Superior temporal gyrus (tissue), 1 donor: ENCODE data around the gene AQP12B.
"Not testable (repeated sequence)": the region's sequence is repeated elsewhere in the genome, so short reads cannot be mapped to it uniquely, and the experiment has no call there.

Experiments
- DNase-seq: peaks from one replicate; pipeline ENCODE4 v3.0.0-alpha.2; 2016; ENCODE audit errors: extremely low spot score

AQP12B gene, protein sequence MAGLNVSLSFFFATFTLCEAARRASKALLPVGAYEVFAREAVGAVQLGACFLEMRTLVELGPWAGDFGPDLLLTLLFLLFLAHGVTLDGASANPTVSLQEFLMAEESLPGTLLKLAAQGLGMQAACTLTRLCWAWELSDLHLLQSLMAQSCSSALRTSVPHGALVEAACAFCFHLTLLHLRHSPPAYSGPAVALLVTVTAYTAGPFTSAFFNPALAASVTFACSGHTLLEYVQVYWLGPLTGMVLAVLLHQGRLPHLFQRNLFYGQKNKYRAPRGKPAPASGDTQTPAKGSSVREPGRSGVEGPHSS

DNA sequence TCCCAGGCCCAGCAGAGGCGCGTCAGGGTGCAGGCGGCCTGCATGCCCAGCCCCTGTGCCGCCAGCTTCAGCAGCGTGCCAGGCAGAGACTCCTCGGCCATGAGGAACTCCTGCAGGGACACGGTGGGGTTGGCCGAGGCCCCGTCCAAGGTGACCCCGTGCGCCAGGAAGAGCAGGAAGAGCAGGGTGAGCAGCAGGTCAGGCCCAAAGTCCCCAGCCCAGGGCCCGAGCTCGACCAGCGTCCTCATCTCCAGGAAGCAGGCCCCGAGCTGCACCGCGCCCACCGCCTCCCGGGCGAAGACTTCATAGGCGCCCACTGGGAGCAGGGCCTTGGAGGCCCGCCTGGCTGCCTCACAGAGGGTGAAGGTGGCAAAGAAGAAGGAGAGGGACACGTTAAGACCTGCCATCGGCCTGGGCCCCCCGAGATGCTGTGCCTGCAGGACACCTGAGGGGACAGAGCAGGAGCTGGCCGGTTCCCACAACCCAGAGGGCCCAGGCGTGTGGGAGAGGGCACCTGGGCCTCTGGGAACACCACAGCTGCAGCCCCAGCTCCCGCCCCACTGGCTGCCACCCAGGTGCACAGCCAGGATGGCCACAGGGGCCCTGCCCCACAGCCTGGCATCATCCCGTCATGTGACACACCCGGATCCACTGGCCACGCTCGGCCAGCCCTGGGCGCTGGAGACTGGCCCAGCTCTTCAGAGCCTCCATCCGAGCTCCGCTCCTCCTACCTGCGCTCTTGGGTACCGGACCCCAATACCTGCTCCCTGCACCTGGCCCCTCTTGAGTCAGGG is at the start of gene AQP12B:
AQP12B (minus strand) TSS at position 455 of the 794 bp plus-strand sequence; CDS start at position 407, 48 bp downstream.
- not testable (repeated sequence) for DNase-seq

DNA sequence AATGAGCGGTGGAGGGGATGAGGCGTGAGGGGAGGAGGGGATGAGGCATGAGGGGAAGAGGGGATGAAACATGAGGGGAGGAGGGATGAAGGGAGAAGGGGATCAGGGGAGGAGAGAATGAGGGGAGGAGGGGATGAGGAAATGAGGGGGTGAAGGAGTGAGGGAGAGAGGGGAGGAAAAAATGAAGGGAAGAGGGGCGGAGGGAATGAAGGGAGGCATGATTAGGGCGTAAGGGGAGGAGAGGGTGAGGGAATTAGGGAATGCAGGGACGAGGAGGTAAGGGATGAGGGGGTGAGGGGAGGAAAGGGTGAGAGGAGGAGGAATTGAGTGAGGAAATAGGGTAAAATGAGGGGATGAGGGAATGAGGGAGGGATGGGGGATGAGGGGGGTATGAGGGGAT is 49.5 kb upstream of the AQP12B start:
- no peak for DNase-seq

DNA sequence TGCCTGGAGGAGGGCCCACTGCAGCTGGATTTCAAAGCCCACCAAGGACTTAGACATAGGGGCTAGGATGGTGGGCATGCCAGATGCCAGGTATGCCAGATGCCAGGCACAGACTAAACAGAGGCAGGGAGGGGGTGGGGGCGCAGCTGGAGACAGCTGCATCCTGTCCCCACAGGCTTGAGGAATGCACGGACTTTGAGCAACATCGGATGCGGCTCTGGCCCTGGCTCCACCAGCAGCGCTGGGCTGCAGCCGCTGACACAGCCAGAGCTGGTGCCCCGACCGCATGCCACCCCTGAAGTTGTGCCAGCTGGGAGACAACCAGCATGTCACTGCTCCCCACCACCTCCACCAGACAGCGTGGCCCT is 48.5 kb upstream of the AQP12B start:
- no peak for DNase-seq

DNA sequence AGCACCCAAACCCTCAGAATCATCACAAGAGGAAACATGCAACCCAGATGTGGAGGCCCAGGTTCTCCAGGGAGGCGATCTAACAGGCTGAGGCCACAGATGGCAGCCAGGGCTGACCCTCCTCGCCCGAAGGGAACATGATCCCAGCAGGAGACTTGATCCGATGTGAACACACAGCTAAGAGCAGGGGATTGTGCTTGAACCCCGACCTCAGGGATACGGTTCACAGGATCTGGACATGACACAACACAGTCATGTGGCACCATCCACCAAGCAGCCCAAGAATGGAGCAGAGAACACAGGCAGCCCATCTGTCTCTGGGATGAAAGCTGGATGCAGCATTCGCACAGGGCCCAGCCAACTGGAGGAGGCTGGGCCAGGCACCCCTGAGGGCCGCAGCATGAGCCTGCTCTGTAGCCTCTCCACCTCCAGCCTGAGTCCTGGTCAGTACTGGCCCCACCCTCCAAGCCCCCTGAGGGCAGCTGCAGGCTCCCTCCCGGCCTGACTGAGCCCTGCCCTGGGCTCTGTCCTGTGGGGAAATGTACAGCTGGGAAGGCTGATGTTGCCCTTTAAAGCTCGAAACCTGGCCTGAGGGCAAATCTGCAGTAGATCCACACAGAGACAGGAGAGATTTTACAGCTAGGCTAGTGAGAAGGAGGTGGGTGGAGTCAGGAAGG is 48.0 kb upstream of the AQP12B start:
- no peak for DNase-seq

DNA sequence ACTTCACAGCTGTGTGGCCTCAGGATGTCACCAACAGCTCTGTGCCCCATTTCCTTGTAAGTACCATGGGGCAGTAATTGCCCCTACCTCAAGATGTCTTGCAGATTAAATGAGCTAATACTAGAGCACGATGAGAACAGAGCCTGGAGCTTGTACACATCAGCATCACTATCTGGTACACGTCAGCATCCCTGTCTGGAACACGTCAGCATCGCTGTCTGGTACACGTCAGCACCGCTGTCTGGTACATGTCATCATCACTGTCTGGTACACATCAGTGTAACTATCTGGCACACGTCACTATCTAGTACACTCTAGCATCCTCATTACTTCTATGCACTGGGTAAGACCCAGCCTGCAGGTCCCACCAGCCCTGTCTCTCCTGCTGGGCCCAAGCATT is 46.1 kb upstream of the AQP12B start:
- no peak for DNase-seq

DNA sequence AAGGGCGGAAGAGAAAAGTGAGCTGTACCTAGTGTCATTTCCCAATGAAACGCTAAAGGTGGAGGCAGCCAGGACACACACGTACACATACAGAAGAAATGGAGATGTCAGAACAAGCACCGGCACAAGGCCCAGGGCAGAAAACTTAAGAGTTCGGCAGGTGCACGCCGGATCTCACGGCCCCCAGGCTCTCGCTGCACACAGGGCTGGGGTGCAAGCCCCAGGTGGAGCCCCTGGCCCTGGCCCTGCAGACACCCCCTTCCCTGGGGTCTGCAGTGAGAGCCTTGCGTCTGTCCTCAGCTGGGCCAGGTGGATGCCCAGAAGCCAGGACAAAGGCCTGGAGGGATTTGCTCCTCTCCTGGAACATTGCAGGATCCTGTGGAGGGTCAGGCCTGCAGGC is 45.7 kb upstream of the AQP12B start:
- DNase-seq, result no peak

DNA sequence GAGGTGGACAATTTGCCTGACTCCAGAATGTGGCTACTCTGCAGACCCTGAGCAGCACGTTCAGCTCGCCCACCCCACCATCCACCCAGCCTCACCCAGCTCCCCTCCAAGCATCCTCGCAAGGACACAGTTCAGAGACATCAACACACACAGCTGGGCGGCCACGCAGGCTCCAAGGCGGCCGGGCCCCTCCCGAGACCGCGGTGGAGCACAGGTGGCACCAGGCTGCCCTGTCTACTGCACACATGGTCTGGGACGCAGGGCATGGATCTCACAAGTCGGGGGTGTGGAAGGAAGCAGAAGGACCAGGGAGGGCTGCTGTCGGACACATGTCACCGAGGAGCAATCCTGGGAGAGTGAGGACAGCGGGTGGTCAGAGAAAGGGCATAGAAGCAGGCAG is 45.2 kb upstream of the AQP12B start:
- DNase-seq, result no peak

DNA sequence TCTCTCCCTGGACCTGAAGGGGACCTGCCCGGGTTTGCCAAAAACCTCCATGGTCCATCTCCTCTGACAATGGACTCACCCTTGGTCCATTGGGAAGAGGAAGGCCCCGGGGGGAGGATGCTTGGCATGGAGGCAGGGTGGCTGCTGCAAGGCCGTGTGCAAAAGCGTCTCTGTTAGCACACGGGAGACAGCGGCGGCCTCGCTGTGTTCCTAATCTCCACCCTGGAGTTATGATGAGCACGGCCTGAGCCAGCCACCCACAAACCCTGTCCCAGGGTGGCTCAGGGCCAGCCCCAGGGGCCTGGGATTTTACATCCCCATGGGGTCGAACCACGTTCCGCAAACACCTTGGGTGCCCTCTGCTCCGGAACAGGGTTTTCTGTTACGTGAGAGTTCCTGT is 44.8 kb upstream of the AQP12B start:
- no peak for DNase-seq

DNA sequence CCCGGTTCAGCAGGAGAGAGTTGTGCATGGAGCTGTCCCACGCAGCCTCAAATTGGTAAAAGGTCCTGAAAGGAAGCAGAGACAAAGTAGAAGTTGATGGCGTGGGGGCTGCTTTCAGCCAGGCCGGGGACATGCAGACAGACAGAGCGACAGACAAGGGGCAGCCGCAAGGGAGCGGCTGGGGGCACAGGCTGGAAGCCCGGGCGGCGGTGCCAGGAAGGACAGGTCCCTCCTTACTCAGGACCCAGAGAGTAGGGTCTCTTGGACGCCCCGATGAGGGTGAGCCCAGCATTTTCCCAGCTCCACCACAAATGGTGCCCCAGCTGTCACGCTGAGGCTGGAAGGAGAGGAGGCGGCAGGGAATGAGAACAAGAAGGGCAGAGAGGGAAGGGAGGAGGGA is 44.2 kb upstream of the AQP12B start:
- DNase-seq, result no peak

DNA sequence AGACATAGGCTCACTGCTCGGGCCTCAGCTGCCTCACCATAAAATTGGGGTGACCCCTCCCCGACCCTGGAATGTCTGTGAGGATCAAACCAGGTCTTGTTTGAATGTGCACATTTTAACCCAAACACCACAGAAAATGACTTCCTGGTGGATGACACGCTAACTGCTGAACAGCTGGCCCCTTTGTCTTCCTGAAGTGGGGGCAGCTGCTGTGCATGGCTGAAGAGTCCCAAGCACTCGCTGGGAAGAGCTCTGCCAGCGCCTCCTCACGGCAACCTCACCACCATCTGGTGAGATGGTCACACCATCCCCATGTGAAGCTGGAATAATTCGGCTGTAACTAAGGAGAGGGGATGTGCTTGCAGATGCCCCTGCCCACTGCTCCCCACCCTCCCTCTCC is 43.0 kb upstream of the AQP12B start:
- no peak for DNase-seq

DNA sequence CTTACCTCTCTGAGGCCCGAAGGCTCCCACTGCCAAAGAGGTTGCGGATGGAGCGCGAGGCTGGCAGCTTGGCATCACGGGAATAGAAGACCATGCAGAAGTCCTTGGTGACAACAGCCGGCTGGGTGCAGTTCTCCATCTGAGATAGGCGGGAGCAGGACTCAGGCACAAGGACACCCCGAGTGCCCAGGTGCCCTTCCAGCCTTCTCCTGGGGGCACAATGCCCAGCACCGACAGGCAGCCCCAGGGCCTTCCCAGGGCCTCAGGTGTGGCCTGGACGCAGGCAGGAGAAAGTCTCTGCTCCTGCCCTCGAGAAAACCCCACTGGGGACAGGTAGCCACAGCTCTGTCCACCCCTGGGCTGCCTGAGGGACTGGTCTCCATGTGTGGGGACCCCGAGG is 42.6 kb upstream of the AQP12B start:
- DNase-seq, result no peak

DNA sequence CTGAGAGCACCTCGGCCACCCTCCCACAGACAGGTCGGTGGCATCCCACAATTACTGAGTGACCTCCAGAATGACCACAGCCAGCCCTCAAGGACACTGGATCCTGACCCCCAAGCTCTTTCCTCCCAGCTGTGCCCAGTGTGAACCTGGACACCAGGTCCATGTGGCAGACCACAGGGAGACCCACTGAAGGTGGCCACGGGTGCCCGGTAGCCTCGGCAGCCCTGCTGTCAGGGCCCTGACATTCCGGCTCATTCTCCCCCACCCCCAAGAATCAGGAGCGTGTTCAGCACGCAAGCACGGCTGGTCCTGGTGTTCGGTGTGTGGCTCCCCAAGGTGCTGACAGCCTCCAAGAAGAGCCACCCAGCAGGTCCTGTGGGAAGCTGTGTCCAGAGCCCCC is 41.7 kb upstream of the AQP12B start:
- no peak for DNase-seq

DNA sequence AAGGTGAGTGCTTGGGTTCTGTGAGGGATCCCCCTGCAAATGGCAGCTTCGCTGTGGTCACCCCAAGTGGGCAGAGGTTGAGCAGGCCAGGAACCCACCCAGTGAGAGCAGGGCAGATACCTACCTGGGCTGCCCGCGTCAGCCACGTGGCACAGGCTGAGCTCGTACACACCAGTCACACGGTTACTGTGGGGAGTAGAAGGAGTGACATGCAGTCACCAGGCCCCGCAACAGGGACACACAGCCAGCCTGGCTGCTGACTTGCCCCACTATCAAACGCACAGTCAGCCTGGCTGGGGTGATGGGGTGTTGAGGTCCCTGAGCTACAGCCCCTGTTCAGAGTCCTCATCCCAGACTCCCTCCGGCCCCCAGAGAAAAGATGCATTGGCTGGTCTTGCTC is 41.2 kb upstream of the AQP12B start:
- no peak for DNase-seq

DNA sequence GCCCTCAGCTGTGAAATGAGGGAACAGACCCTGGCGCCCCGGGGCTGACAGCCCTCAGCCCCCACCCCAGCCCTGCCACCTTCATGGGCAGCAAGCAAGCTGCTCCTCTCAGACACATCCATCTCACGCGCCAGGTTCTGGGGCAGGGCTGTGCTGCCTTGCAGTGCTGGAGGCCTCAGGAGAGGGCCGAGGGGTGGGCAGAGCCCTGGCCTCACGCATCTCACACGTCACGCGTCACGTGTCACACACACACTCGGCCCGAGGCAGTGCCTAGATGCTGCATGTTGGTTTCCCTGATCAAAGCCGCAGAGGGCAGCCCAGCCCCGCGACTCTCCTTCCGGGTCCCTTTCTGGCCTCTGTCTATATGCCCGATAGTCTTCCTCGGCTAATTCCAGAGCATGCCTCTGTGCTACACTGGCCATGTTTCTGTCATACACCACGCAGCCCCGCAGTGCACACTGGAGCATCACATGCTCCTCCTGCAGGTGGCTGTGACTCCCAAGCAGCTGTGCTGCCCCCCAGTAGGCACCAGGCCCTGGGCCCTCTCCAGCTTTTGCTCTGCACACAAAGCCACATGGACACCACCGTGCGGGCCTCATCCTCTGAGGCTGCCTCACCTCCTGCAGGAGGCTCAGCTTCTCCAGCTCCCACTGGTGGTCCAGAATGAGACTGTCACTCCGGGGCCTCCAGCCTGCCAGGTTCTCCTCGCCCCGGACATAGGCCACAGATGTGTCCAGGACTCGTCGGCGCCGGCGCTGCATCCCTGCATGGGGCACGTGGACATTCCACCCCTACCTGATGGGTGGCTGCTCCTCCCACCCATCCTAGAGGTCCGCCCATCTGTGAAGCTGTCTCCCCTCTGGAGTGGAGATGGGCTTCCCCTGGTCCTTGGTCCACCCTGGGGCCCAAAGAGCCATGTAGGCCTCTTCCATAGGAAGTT is 40.4 kb upstream of the AQP12B start:
- DNase-seq, result no peak

DNA sequence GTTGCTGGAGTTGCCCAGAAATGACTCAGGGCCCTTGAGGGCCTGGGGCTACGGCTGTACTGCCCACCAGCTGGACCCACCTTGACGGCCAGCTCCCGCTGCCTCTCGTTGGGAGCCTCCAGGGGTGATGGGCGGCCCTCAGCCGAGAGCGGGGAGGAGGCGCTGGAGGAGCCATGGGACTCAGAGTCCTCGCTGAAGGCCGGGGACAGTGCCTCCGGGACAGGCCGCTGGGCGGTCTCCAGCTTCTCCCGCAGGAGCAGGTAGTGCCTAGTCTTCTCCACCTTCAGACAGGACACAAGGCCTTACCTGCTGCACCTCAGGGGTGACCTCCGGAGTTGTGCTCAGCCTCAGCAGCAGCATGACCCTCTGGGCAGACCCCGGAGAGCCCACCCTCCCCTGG is 39.7 kb upstream of the AQP12B start:
- DNase-seq, result no peak

DNA sequence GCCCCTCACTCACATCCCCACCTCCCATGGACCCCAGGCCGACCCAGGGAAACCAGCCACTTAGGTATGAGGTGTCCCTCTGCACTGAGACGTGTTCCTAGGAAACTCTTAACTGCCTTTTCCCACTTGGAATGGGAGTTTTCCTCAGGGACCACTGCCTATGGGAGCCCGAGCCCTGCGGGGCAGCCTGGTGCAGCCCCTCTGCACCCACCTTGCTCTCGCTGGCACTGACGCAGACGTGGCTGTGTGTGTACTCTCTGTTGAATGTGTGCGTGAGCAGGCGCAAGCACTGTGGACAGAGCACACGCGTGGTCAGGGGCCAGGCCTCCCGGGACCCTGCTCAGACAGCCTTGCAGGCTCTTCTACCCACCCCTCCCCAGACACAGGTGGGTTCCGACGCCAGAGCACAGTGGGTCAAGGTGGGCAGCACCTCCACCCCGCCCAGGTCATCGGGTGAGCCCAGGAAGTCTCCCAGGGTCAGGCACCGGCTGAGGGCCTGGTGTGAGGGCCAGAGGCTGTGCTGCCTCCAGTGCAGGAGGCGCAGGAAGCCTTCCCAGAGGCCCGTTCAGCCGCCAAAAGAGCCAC is 39.0 kb upstream of the AQP12B start:
- no peak for DNase-seq

DNA sequence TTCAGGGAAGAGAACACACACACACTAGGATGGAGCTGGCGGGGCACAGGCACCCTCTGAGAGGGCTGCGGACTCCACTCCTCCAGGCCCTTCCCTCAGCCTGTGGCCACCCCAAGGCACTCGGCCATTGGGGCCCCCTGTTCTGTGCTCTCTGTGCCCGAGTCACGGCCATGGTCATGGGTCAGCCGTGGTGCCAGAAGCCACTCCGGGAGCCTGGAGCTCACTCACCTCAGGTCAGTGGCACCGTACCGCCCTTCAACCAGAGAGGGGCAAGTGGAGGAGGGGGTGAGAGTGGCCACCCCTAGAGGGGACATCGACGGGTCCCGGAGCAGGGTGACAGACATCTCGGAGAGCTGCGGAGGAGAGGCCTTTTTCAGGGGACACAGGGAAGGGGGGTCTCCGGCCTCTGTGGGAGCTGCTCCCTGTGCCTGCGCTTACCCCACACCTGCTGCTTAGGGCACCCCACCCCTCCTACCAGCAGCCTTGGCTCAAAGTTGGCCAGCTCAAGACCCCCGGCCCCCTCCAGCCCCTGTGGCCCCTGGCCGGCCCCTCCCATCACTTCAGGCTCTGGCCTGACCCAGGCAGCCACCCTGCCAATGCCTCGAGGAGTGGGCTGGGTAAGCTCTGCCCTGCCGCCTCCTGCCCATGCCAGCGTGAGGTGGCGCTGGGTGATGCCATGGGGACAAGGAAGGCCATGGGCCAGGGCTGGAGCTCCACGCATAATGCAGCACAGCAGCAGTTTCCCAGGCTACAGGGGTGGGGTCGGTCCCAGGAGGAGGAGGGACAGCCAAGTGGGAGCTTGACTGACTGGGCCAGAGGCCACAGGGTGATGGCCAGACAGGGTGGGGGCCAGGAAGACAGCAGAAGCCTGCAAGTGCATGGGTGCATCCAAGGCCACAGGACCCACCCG is 38.3 kb upstream of the AQP12B start:
- no peak for DNase-seq

DNA sequence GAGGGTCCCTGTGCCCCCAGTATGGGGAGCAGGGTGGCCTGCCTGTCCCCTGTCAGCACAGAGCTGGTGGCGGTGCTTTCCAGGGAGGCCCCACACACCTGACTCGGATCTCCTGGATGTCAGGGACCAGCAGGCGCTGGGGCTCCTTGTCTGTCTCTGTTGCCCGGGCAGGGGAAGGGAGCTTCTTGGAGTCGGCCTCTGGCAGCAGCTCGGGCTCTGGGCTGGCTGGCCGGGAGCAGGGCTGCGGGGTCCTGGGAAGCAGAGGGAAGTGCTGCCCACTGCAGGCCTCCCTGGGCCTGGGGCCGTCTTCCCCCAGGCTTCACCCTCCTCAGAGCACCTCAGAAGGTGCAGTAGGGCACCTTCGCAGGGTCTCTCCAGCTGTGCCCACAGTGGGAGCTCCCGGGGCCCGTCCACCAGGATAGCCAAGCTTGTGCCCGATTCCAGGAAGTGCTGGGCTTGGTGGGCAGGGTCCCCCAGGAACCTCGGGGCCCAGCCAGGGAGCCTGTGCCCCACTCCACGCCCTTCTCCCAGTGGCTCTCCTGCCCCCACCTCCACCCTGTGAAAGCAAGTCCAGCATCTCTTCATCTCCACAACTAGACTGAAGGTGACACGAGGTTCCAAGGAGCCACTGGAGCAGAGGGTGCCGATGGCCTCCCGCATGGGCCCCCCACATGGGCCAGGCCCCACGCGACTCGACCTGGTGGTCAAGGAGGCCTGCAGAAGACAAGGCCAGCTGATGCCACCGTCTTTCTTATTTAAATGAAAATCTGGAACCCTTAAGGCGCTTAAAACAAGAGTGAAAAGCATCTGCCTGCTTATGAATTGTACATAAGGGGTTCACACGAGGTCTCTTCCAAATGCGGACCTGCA is 37.2 kb upstream of the AQP12B start:
- no peak for DNase-seq

DNA sequence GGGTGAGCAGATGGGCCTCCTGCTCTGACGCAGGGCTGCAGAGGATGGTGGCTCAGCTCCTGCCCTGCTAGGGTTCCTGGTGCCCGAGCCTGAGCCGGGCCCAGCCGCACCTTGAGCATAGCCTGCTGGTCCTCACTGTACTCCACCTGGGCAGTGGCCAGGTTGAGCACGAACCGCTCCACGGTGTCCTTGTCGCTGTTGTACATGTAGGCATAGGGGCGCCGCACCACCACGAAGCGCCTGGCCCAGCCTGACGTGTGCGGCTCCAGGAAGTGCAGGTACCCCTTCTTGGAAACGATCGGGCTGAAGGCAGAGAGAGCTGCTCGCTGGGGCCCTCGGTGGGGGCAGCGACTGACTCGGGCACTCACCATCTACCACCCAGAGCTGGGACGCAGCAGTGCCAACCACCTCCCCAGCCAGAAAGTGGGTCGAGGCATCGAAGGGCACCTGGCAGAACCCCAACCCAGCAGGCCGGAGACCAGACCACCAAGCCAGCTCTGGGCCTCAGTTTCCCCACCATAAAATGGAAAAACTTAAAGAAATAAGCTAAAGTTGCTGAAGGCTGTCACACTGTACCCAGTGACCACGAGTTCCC is 36.3 kb upstream of the AQP12B start:
- DNase-seq, result no peak
